Measurements from ENCODE around the gene LCN15.

DNA sequence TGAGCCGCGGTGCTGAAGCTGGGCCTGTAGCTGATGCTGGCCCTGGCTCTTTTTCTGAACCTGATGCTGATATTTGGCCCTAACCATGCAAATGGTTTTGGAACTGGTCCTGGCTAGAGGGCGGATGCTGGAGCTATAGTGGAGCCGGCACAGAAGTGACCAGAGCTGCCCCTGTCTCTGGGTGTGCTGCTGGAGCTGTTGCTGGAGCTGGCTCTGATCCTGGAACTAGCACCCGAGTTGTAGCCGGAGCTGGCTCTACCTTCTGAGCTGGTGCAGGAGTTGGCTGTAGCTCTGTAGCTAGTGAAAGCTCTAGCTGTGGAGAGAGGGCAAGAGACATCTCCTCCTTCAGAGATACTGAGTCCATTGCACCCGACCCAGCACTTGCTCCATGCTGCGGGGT lies 34.4 kb downstream of the LCN15 start:
- TF ChIP-seq, protein P1, sequence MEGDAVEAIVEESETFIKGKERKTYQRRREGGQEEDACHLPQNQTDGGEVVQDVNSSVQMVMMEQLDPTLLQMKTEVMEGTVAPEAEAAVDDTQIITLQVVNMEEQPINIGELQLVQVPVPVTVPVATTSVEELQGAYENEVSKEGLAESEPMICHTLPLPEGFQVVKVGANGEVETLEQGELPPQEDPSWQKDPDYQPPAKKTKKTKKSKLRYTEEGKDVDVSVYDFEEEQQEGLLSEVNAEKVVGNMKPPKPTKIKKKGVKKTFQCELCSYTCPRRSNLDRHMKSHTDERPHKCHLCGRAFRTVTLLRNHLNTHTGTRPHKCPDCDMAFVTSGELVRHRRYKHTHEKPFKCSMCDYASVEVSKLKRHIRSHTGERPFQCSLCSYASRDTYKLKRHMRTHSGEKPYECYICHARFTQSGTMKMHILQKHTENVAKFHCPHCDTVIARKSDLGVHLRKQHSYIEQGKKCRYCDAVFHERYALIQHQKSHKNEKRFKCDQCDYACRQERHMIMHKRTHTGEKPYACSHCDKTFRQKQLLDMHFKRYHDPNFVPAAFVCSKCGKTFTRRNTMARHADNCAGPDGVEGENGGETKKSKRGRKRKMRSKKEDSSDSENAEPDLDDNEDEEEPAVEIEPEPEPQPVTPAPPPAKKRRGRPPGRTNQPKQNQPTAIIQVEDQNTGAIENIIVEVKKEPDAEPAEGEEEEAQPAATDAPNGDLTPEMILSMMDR (tag by site-specific recombination; IDR thresholded peaks at IDR 0.05), result no peak
- TF ChIP-seq, protein P2, sequence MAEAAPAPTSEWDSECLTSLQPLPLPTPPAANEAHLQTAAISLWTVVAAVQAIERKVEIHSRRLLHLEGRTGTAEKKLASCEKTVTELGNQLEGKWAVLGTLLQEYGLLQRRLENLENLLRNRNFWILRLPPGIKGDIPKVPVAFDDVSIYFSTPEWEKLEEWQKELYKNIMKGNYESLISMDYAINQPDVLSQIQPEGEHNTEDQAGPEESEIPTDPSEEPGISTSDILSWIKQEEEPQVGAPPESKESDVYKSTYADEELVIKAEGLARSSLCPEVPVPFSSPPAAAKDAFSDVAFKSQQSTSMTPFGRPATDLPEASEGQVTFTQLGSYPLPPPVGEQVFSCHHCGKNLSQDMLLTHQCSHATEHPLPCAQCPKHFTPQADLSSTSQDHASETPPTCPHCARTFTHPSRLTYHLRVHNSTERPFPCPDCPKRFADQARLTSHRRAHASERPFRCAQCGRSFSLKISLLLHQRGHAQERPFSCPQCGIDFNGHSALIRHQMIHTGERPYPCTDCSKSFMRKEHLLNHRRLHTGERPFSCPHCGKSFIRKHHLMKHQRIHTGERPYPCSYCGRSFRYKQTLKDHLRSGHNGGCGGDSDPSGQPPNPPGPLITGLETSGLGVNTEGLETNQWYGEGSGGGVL (tag by site-specific recombination; IDR thresholded peaks at IDR 0.05), result no peak

All from HEK293 (cell line).